ENCODE results near the gene NEK3.
"Not testable (repeated sequence)": the region's sequence is repeated elsewhere in the genome, so short reads cannot be mapped to it uniquely, and the experiment has no call there.

NEK3 gene

GRCh38 chr13:52165411-52165810 lies 6.0 kb upstream of the NEK3 start:
- TF ChIP-seq, protein P1, sequence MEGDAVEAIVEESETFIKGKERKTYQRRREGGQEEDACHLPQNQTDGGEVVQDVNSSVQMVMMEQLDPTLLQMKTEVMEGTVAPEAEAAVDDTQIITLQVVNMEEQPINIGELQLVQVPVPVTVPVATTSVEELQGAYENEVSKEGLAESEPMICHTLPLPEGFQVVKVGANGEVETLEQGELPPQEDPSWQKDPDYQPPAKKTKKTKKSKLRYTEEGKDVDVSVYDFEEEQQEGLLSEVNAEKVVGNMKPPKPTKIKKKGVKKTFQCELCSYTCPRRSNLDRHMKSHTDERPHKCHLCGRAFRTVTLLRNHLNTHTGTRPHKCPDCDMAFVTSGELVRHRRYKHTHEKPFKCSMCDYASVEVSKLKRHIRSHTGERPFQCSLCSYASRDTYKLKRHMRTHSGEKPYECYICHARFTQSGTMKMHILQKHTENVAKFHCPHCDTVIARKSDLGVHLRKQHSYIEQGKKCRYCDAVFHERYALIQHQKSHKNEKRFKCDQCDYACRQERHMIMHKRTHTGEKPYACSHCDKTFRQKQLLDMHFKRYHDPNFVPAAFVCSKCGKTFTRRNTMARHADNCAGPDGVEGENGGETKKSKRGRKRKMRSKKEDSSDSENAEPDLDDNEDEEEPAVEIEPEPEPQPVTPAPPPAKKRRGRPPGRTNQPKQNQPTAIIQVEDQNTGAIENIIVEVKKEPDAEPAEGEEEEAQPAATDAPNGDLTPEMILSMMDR (IDR thresholded peaks at IDR 0.05; ENCODE audit: insufficient read depth, missing control alignments) = no peak
- DNase-seq (ENCODE audit: insufficient read length, low spot score) (no peak), FAIRE-seq (no peak)

DNA sequence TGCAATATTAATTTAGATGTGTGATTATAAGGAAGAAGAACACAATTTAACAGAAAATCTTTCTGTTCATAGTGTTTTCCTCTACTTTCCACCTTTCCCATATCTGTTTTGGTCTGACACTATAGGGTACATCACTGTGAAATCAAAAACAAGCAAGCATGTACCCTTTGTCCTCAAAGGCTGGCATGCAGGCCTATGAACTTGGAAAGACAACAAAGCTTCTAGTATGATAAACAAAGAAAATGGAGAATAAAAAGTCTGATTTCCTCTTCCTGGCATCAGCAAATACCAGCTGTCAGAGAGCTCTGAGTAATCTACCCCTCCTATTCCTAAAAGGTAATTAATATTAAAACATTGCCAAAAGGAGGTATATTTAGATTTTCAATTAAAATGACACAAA lies 5.6 kb upstream of the NEK3 start:
- DNase-seq (ENCODE audit: insufficient read length, low spot score) = no peak
- no peak for FAIRE-seq
- TF ChIP-seq, protein P1 (IDR thresholded peaks at IDR 0.05; ENCODE audit: insufficient read depth, missing control alignments) = no peak

GRCh38 chr13:52163878-52164277 lies 4.5 kb upstream of the NEK3 start:
- not testable (repeated sequence) for FAIRE-seq; DNase-seq (ENCODE audit: insufficient read length, low spot score)

DNA sequence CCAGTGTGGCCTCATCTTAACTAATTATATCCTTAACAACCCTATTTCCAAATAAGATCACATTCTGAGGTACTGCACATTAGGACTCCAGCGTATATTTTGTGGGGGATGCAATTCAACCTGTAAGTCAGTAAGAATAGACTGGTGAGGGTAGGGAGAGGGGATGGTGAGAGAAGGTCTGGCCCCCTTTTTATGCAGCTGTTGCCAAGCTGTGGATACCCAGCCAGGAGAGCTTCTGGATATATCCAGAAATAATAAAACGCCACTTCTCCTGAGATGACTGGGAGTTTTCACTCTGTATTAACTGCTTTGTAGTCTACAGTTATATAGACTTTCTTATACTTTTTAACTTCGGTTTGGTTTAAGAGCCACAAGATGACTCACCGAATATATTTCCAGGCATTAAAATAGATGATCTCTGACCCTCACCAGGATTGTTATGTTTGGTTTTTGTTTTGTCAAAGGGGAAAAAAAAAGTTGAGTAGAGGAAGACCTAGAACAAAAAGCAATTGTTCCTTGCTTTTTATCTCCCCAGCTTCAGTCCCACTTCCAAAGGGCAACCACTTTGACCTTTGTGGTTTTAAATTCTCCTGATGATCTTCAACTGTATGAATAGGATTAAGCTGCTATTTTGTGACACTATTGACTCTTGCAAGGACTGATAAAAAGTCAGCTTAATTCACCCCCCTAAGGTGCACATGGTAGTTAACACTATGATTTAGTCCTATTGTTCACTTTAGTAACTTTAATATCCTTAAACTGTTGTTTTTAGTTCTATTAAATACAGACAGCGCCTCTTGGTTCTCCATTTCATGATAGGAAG lies 3.1 kb upstream of the NEK3 start:
- DNase-seq (ENCODE audit: insufficient read length, low spot score) (no peak), FAIRE-seq (no peak)
- TF ChIP-seq, protein P1 (IDR thresholded peaks at IDR 0.05; ENCODE audit: insufficient read depth, missing control alignments) = no peak

DNA sequence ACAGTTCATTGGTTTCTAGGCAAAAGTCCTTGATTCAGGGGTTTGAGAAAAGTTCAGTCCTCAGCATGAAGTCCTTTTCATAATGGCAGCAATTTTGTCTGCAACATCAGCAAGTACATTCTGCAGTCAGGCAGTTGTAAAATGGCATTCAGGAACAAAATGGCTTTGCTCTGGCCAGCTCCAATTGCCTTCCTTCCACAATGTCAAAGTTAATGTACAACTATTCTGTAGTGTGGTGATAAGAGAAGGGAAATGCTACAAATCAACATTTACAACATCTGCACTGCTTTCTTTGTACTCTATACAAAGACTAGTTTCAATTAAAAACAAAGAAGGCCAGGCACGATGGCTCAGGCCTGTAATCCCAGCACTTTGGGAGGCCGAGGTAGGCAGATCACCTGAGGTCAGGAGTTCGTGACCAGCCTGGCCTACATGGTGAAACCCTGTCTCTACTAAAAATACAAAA lies 1.8 kb upstream of the NEK3 start:
- FAIRE-seq (no peak), DNase-seq (ENCODE audit: insufficient read length, low spot score) (no peak)
- TF ChIP-seq, protein P1 (IDR thresholded peaks at IDR 0.05; ENCODE audit: insufficient read depth, missing control alignments) = no peak

- TF ChIP-seq, protein P1 (IDR thresholded peaks at IDR 0.05; ENCODE audit: insufficient read depth, missing control alignments) = no peak
- DNase-seq (ENCODE audit: insufficient read length, low spot score) (no peak), FAIRE-seq (no peak)
These were observed 1.1 kb upstream of the NEK3 start for GRCh38 chr13:52160506-52160905.

GRCh38 chr13:52160053-52160452 lies 656 bp upstream of the NEK3 start:
- TF ChIP-seq, protein P1 (IDR thresholded peaks at IDR 0.05; ENCODE audit: insufficient read depth, missing control alignments) = no peak
- DNase-seq (ENCODE audit: insufficient read length, low spot score) (no peak), FAIRE-seq (no peak)
